ENCODE measurements around the gene LTBP1.
A peak's percentile ranks its signal among the peaks of the same experiment; 100 is the strongest.

Gene LTBP1

DNA sequence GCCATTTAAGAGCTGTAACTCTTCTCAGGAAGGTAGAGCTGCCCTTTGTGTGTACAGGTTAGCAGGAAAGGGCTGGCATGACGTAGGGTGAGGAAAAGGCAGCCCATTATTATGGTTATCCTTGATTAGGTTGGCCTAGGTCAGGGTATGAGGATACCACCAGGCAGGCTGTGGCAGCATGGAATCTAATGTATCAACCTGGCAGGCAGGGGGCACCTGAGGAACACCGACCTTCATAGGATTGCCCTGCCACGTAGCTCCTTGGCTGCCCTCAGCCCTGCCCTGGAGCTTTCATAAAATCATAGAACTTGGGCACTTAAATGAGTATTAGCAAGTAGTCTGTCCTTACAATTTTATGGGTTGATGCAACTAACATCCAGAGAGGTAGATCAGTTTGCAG is 261.6 kb downstream of the LTBP1 start:
- no peak for TF ChIP-seq GABPA (IDR thresholded peaks at IDR 0.05; ENCODE audit: low read depth)
- no peak for TF ChIP-seq SPI1 (IDR thresholded peaks at IDR 0.05; ENCODE audit: borderline replicate concordance, low read depth)
- no peak for TF ChIP-seq CTCF (IDR thresholded peaks at IDR 0.05; ENCODE audit: insufficient read depth, low read length)
- no peak for TF ChIP-seq REST (IDR thresholded peaks at IDR 0.05; ENCODE audit: insufficient replicate concordance, low read depth)
- no peak for TF ChIP-seq POLR2AphosphoS5 (IDR thresholded peaks at IDR 0.05; ENCODE audit: low read depth)
- no peak for DNase-seq (ENCODE audit: low read depth in 1 of 2, low spot score in 1 of 2)
- H3K27ac ChIP-seq (replicated peaks): no peak overlapping the region

DNA sequence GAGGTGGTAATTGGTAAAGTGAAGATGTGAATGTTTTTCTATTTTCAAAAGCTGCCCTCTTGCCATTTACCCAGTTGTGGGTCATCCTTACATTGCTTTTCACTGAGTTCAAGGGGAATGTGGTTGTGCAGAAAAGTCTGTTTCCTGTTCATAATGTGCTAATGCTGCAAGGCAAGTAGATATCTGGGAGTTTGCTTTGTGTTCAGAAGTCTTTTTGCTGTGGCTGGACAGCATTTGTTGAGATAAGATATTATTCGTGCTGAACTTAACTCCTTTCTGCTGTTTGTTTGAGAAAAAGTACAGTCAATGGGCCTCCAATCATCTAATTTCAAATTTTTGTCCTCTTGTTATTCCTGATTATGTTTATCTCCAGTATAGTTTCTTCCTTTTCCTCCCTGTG is 263.2 kb downstream of the LTBP1 start:
- H3K4me3 ChIP-seq (replicated peaks; ENCODE audit: insufficient read depth, low read length): no peak overlapping the region
- no peak for TF ChIP-seq GABPA (IDR thresholded peaks at IDR 0.05; ENCODE audit: low read depth)
- TF ChIP-seq REST (IDR thresholded peaks at IDR 0.05; ENCODE audit: insufficient replicate concordance, low read depth): no peak
- no peak for TF ChIP-seq SPI1 (IDR thresholded peaks at IDR 0.05; ENCODE audit: borderline replicate concordance, low read depth)
- no peak for TF ChIP-seq CTCF (IDR thresholded peaks at IDR 0.05; ENCODE audit: insufficient read depth, low read length)
- no peak for TF ChIP-seq POLR2AphosphoS5 (IDR thresholded peaks at IDR 0.05; ENCODE audit: low read depth)
- no peak for DNase-seq (ENCODE audit: low read depth in 1 of 2, low spot score in 1 of 2)
- no peaks in the 10 kb centered on the region for H3K27me3 ChIP-seq (ENCODE audit: insufficient read depth, poor library complexity, severe bottlenecking)
- no peak overlapping the region for H3K27ac ChIP-seq (replicated peaks)

More for the DNA sequence above, 261.6 kb downstream of the LTBP1 start:
- Histone ChIP-seq H3K4me3 (replicated peaks; ENCODE audit: insufficient read depth, low read length) (no peak overlapping the region), H3K27me3 (ENCODE audit: insufficient read depth, poor library complexity, severe bottlenecking) (no peaks in the 10 kb centered on the region)

DNA sequence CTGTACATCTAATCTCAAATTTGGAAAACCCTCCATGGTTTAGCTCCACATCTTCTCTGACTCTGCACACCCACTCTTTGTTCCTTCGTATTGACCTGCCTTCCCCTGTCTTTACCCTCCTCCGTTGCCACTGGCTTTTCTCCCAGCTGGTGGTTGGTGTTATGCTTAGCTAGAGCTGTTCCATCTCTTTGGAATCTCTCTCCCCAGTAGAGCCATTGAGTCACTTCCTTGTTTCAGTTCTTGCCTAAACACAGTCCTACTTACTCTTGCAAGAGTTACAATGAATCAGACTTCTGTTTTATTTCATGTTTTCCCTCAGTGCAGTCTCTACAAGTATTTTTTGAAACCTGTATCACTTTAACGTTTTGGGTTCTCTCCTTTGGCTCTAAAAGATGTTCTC is 263.9 kb downstream of the LTBP1 start:
- DNase-seq (ENCODE audit: low read depth in 1 of 2, low spot score in 1 of 2): no peak
- H3K4me3 ChIP-seq (replicated peaks; ENCODE audit: insufficient read depth, low read length): no peak overlapping the region
- H3K27me3 ChIP-seq (ENCODE audit: insufficient read depth, poor library complexity, severe bottlenecking): no peaks in the 10 kb centered on the region
- TF ChIP-seq SPI1 (IDR thresholded peaks at IDR 0.05; ENCODE audit: borderline replicate concordance, low read depth): peak; percentile 57; the same call in 1 of the 2 replicates
- no peak for TF ChIP-seq CTCF (IDR thresholded peaks at IDR 0.05; ENCODE audit: insufficient read depth, low read length)
- no peak overlapping the region for H3K27ac ChIP-seq (replicated peaks)

- Histone ChIP-seq H3K4me3 (replicated peaks; ENCODE audit: insufficient read depth, low read length) (no peak overlapping the region), H3K27me3 (ENCODE audit: insufficient read depth, poor library complexity, severe bottlenecking) (no peaks in the 10 kb centered on the region), H3K27ac (replicated peaks) (no peak overlapping the region)
- no peak for DNase-seq (ENCODE audit: low read depth in 1 of 2, low spot score in 1 of 2)
- TF ChIP-seq SPI1 (IDR thresholded peaks at IDR 0.05; ENCODE audit: borderline replicate concordance, low read depth): no peak
- no peak for TF ChIP-seq GABPA (IDR thresholded peaks at IDR 0.05; ENCODE audit: low read depth)
- TF ChIP-seq POLR2AphosphoS5 (IDR thresholded peaks at IDR 0.05; ENCODE audit: low read depth): no peak
- TF ChIP-seq REST (IDR thresholded peaks at IDR 0.05; ENCODE audit: insufficient replicate concordance, low read depth): no peak
- TF ChIP-seq CTCF (IDR thresholded peaks at IDR 0.05; ENCODE audit: insufficient read depth, low read length): no peak
Measured at GRCh38 chr2:33212151-33212550, 265.4 kb downstream of the LTBP1 start.

All from HL-60 (cell line).